GM21528 (cell line): ENCODE results near the gene TELO2.

ENCODE experiments used
- ATAC-seq: cut with Tn5 transposase; IDR thresholded peaks from one replicate; pipeline ENCODE4 v1.9.1; 2021; ENCODE audit warnings: mild to moderate bottlenecking, moderate library complexity; ENCODE audit not compliant: unreplicated experiment, low FRiP score

The TELO2 gene

DNA sequence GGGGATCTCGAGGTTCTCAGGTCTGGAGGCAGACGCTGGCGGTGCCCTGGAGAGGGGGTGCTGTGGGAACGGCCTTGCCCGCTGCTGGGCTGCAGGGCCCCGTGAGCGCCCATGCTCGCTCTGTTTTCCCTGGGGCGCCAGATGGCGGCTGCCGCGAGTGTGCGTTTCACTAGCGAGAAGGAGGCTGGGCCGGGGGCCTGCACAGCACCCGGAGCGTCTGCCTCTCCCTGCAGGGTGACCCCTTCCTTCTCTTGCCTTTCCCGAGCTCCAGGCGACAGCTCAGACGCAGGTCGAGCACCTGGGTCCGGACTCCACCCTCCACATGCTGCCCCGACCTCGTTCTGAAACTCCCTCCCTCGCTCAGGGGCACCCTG lies 2.7 kb downstream of the TELO2 start:
- ATAC-seq: no peak

DNA sequence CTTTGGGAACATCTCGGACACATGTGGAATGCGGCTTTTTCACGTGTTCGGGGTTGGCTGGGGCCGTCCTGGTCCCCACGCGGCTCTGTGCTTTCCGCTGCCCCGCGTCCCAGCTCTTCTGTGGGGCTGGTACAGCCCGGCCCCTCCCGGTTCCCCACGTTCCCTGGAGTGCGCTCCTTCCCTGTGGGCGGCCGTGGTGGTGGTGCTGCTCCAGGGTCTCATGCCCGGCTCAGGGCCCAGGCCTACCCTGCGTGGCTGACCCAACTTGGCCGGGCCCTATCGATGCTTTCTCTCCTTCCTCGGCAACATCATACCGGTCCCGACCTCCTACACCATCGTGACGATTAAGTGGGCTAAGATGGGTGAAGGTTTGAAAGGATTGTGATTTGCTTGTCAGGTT lies 3.3 kb downstream of the TELO2 start:
- ATAC-seq: no peak

DNA sequence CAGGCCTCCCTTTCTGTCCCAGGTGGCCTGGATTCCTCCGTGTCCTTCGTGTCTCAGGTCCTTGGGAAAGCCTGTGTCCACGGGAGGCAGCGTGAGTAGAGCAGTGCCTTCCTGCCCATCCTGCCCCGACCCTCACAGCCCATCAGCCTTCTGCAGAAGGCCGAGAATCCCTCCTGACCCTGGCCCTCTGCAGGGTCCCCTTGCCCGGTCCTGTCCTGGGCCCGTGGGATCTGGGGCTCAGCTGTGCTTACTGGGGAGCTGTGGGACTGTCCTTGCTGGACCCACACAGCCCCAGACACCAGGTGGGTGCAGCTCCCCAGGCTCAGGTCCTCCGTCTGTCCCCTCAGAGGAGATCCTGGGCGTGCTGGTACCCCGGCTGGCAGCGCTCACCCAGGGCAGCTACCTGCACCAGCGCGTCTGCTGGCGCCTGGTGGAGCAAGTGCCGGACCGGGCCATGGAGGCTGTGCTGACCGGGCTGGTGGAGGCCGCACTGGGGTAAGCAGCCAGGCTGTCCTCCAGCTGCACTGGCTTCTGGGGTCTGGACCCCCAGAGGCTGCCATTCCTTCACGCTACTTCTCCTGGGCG lies 3.9 kb downstream of the TELO2 start:
- ATAC-seq: no peak

DNA sequence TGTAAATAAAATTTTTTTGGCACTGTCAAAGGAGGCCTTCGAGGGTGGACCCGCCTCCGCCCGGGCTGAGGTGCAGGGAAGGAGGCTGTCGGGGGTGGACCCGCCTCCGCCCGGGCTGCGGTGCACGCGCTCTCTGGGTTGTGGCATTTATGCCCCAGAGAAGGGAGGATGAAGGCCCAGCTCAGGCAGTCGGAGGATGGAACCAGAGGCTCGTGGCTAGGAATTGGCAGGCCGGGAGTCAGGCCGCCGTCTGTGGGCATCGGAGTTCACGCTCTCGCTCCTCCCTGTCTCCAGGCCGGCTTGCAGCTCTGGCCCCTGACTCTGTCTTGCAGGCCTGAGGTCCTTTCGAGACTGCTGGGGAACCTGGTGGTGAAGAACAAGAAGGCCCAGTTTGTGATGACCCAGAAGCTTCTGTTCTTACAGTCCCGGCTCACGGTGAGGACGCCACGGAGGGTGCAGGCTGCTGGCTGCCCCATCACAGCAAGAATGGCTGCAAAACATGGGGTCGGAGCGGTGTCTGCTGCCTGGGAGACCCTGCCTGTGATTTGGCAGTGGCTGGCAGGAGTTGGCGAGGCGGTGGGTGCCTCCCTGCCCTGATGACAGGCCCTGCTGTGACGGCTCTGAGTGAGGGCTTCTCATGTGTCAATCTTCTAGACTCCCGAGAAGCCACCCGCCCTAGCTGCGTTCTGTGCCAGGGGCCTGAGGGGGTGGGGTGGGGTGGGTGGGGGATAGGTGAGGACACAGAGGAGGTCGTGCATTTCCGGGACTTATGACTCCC lies 5.9 kb downstream of the TELO2 start:
- ATAC-seq: no peak

DNA sequence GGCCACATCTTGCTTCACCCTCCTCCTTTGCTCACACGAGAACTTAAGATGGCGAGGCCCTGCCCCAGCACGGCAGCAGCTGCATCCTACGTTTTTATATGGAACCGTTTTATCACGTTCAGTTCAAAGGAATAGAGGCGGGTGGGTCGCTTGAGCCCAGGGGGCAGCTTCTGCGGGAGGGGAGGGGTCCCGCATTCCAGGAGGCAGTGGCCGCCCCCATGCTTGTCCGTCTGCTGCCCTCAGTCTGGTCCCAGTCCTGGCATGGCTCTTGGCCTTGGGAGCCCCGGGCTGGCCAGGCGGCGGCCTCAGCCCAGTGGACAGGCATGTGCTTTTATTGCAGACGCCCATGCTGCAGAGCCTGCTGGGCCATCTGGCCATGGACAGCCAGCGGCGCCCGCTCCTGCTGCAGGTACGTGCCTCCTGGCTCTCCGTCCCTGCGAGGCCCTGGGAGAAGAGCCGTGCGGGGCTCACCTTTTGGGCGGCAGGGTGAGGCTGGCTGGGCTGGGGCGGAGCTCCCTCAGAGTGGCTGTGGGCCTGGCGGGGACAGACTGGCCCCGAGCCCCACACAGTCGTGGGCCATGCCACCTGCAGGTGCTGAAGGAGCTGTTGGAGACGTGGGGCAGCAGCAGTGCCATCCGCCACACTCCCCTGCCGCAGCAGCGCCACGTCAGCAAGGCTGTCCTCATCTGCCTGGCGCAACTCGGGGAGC lies 6.8 kb downstream of the TELO2 start:
- no peak for ATAC-seq

DNA sequence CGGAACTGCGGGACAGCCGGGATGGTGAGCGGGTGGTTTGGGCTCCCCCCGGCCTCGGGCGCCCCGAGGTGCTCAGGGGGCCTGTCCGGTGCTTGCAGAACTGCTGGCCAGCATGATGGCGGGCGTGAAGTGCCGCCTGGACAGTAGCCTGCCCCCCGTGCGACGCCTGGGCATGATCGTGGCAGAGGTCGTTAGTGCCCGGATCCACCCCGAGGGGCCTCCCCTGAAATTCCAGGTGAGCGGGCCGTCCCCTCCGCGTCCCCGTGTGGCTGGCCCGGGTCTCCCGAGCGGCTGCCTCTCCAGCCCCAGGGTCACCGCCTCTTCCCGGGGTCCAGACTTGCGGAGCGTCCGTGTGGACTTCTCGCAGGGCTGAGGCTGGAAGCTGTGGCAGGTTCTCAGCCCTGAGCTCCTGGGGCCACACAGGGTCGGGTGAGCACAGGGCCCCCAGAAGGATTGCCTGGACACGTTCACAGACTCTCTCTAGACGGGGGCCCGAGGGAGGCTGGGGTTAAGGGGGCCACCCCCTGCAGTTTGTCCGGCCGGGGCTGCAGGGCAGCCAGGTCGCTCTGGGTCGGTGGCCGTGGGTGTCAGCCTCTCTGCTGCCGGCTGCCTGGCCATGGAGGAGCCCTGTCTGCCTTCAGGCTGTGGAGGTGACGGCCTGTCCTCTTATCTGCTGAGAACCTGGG lies 7.4 kb downstream of the TELO2 start:
- no peak for ATAC-seq

DNA sequence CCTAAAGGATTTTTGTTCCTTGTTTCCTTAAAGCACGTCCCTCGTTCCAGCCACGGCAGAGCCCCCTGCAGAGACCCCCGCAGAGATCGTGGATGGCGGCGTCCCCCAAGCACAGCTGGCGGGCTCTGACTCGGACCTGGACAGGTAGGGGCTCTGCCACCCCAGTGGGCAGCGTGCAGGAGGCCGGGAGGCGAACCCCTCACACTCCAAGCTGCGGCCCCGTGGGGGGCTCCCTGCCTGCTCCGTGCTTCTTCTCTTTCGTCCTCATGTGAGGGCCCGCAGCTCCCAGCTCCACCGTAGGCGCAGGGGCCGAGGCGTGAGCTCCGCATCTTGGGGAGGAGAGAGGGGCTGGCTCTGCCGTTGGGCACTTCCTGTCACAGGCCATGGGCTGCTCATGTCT lies 8.5 kb downstream of the TELO2 start:
- no peak for ATAC-seq

DNA sequence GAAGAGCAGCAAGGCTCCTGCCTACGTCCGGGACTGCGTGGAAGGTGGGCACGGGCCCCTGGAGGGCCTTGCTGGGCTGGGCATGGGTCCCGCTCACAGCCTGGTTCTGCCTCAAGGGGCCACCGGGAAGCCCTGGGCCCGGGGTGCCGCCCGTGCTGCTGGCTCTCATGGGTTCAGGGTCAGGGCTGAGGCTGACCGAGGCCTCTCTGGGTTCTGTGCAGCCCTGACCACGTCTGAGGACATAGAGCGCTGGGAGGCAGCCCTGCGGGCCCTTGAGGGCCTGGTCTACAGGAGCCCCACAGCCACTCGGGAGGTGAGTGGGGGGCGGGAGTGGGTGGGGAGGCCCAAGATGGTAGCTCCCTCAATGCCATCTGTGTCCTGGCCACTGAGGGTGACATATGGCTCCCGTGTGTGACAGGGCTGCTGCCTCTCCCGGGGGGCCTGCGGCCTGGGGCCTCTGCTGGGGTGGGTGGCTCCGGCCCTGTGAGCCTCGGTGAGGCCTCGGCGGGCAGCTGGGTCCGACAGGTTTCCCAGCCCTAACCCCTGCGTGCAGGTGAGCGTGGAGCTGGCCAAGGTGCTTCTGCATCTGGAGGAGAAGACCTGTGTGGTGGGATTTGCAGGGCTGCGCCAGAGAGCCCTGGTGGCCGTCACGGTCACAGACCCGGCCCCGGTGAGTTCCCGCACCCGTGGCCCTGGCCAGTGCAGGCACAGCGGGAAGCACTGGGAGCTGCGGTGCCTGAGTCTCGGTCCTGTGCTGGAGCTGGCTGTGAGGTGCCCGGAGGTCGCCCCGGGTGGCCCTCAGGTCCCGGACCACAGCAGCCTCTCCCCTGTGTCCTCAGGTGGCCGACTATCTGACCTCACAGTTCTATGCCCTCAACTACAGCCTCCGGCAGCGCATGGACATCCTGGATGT lies 9.2 kb downstream of the TELO2 start:
- ATAC-seq: no peak

DNA sequence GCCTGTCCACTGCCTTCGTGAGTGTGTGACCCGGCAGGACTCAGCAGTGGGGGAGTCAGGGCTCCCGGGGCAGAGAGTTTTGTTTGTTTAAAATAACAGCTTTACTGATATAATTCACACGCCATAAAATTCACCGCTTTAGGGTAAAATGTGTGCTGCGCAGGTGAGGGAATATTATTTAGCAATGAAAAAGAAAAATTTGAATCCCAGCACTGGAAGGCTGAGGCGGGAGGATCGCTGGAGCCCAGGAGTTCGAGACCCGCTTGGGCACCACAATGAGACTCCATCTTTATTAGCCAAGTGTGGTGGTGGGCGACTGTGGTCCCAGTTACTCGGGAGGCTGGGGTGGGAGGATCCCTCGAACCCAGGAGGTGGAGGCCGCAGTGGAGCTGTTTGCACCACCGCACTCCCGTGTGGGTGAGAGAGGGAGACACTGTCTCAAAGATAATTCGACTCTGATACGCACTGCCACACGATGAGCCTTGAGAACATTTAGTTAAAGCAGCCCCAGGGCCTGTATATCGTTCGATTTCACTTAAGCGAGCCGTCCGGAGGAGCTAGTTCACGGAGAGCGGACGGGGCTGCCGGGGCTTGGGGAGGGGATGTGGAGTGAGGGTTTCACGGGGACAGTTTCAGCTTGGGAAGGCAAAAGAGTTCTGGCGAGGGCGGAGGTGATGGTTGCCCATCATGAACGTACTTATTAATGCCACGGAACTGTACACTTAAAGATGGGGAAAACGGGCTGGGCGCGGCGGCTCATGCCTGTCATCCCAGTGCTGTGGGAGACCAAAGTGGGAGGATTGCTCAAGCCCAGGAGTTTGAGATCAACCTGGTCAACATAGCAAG lies 10.2 kb downstream of the TELO2 start:
- no peak for ATAC-seq

DNA sequence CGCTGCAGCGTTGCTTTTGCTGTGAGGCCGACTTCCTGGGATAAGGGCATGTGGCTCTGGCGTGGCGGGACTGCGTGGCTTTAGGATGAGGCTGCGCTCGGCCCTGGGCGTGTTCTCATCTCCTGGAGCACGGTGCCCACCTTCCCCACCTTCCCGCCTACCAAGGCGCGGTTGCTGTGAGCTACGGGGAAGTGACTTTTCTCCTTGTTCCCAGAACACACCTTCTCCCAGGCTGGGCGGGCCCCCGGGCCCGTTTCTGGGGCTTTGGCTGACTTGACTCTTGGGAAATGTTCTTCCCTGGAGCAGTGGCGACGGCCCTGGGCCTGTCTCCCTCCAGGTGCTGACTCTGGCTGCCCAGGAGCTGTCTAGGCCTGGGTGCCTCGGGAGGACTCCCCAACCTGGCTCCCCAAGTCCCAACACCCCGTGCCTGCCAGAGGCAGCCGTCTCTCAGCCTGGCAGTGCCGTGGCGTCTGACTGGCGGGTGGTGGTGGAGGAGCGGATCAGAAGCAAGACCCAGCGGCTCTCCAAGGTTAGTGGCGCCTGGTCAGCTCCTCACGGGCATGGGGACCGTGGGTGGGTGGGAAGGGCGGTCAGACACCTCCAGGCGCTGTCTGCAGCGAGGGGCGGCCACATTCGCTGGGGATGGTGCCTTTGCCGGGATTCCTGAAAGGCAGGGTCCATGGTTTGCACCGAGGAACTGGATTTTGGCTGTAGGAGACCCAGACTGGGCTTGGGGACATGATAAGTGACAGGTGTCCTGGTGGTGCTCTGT lies 12.1 kb downstream of the TELO2 start:
- ATAC-seq: no peak

DNA sequence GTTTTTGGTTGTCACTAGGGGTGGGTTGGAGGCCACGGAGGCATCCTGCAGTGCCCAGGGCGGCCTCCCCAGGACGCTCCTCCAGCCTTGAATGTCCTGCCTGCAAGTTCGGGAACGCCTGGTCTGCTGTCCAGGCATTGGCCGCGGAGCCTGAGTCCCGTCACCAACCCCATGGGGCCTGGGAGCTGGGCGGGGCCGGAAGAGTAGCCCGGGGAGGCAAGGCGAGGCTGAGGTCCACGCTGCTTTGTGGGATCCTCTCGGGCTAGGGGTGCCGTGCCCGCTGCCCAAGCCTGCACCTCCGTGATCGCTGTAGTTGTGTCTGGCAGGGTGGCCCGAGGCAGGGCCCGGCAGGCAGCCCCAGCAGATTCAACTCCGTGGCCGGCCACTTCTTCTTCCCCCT lies 12.8 kb downstream of the TELO2 start:
- no peak for ATAC-seq

DNA sequence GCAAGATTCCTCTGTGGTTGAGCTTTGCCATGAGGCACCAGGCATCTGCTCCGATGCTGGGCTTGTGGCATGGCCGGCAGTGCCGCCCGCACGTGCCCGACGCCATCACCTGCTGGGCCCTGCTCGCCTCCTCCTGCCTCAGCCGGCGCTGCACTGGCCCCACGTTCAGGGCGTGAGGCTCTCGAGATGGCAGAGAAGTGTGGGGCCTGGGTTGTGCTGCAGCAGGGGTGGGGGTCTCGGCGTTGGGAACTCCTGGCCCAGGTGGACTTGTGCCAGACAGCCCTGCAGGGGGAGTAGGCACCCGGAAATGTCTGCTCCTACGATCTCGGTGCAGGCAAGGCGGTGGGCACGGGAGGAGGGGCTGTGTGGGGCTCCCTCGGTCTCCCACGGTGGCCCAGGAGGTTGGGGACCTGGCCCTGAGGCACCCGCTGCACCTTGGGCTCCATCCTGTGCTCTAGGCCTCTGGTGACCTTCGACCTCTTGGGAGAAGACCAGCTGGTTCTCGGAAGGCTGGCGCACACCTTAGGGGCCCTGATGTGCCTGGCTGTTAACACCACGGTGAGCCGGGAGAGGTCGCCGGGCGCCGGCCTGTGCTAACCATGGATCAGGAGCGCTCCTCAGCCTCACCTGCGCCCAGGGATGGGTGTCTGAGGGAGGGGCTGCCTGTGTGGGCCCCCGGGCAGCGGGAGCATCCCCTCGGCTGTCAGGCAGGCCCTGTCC lies 13.5 kb downstream of the TELO2 start:
- ATAC-seq: no peak

DNA sequence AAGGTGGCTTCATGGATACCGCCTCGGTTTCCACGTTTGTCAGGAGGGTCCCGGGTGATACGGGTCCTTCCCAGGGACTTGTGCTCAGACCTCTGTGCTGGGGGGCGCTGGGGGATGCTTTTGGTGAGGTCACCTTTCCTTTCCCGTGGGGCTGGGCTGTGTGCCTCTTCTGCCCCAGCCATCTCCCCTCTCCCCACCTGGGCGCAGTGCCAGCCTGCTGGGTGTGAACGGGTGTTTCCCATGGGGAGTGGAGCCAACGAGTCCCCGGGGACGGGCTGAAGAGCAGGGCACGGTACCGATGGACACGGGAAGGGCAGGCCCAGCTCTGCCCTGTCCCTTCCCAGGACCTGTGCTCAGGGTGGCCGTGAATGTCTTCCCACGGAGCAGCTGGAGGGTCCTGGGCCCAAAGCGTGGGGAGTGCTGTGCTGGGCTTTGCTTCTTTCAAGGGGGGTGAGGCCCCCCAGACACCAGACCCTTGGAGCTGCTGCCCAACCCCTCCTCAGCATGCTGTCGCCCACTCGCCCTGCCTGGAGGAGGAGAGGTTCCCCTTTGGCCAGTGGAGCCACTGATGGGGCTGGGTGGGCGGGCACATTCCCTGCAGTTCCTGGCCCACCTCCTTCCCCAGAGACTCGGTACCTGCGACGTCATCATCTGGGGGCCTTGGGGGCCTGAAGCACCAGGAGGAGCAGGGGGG lies 15.5 kb downstream of the TELO2 start:
- no peak for ATAC-seq

DNA sequence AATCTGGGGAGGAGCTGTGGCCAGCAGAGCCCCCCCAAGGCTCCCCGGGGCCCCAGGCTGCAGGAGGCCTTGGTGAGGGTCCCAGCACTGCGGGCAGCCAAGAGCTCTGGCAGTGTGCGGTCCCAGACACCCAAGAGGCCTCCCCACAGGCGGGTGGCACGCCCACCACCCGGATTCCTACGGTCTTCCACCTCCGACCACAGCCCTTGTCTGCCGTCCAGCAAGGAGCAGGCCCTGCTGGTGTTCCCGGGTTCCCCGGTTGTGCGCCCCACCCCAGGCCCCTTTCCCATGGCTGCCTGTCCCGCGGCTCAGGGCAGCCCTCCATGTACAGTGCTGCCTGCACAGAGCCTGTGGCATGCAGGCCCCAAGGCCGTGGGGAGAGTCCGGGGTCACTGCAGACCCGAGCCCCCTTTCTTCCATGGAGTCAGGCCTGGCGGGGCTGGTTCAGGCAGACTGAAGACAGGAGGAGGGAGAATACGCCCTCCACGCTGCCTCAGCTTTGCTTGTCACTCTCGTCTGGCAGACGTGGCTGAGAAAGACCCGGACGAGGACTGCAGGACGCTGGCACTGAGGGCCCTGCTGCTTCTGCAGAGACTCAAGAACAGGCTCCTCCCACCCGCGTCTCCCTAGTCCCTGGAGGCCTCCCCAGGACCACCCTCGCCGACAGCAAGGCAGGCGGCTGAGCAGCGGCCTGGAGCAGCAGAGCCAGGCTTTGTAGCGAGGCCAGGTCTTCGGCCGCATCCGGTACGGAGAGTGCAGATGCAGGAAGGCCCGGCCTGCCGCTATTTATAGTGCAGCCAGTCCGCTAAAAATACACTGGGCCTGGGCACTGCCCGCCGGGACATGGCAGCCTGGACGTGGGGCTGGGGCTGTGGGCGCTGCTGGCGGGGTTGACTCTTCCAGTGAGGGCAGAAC lies 16.4 kb downstream of the TELO2 start:
- no peak for ATAC-seq

DNA sequence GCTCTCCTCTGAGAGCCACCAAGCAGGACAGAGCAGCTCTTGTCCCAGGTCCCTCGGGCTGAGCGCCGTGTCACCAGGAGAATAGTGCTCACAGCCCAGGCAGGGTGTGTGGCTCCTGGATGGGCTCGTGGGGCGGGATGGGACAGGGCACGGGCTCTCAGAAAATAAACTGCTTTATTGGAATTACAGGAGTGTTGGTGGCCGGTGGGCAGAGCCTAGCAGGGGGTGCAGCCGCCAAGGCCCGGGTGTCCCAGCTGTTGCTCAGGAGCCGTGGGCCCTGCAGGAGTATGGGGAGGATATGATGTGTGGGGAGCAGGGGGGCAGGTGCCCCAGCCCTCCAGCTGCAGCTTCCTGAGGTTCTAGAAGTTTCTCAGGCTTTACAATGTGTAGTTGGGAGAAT lies 17.1 kb downstream of the TELO2 start:
- ATAC-seq: no peak

DNA sequence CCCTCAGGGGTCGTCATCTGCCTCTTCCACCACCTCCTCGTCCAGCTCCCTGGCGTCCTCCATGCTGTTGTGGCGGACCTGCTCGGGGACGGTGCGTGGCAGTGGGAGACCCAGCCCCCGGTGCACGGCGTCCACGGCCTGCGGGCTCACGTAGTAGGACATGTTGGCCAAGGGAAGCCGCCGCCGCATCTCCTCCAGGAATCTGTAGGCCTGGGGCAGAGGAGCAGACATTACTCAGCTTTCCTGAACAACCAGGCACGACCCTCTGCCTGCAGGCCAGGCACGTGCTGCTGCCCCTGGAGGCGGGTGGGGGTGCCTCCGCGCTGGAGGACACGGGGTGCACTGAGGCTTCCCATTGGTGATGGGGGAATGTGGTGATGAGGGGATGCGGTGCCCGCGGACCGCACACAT lies 17.8 kb downstream of the TELO2 start:
- ATAC-seq: no peak
